AG04449 (cell line): ENCODE results near the gene PCOLCE2.

ENCODE experiments used
- CTCF ChIA-PET: fragments of 350-600 bp; formaldehyde crosslinking; extraction: SDS; loops from one replicate; lab custom pipeline; 2021; ENCODE audit warnings: antibody characterized with exemption; lab: Yijun Ruan, JAX
- POLR2A ChIA-PET: fragments of 400-600, 350-600 bp; formaldehyde crosslinking; extraction: SDS; loops from one replicate; lab custom pipeline; 2020; ENCODE audit warnings: antibody characterized with exemption, inconsistent platforms; lab: Yijun Ruan, JAX
- DNase-seq: peaks from one replicate; pipeline ENCODE4 v3.0.0-alpha.2; 2010; ENCODE audit warnings: low read depth, low spot score
- H3K4me3 ChIP-seq: 2 replicates; pipeline ENCODE4 v1.5.1; 2011; ENCODE audit warnings: low read depth, mild to moderate bottlenecking, control low read depth, low read length
- TF ChIP-seq, protein P1 (sequence below): IDR thresholded peaks from one replicate; pipeline ENCODE4 v1.5.1; 2011; ENCODE audit warnings: mild to moderate bottlenecking, moderate library complexity, low read length, control low read depth, inconsistent platforms; ENCODE audit not compliant: insufficient read depth; ENCODE audit errors: missing control alignments

PCOLCE2 gene

GRCh38 chr3:142784228-142784627 is 104.7 kb downstream of the PCOLCE2 start:
- no peak overlapping the region for H3K4me3 ChIP-seq
- TF ChIP-seq, protein P1, sequence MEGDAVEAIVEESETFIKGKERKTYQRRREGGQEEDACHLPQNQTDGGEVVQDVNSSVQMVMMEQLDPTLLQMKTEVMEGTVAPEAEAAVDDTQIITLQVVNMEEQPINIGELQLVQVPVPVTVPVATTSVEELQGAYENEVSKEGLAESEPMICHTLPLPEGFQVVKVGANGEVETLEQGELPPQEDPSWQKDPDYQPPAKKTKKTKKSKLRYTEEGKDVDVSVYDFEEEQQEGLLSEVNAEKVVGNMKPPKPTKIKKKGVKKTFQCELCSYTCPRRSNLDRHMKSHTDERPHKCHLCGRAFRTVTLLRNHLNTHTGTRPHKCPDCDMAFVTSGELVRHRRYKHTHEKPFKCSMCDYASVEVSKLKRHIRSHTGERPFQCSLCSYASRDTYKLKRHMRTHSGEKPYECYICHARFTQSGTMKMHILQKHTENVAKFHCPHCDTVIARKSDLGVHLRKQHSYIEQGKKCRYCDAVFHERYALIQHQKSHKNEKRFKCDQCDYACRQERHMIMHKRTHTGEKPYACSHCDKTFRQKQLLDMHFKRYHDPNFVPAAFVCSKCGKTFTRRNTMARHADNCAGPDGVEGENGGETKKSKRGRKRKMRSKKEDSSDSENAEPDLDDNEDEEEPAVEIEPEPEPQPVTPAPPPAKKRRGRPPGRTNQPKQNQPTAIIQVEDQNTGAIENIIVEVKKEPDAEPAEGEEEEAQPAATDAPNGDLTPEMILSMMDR, result no peak
- no peak for DNase-seq
- CTCF ChIA-PET, result no interaction called here
- POLR2A ChIA-PET, result no interaction called here

DNA sequence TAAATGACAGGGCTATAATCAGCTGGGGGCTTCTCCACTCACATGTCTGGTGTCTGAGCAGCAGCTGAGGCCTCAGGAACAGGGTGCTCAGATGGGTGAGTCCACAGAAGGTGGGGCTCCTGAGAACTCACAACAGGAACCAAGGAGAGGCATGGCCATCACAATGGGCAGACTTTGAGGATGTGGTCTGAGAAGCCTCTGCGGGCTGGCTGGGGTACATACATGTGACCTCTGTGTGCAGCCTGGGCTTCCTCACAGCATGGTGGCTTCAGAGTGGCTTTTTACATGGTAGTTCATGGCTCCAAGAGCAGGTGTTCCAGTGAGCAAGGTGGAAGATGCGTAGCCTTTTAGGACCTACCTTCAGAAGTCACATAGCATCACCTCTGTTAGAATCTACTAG is 106.3 kb downstream of the PCOLCE2 start:
- ChIA-PET POLR2A (no interaction called here), CTCF (no interaction called here)
- H3K4me3 ChIP-seq, result no peak overlapping the region
- no peak for DNase-seq
- TF ChIP-seq, protein P1, result no peak

GRCh38 chr3:142779591-142779990 is 109.3 kb downstream of the PCOLCE2 start:
- no peak overlapping the region for H3K4me3 ChIP-seq
- TF ChIP-seq, protein P1, result no peak
- no peak for DNase-seq
- ChIA-PET CTCF (no interaction called here), POLR2A (no interaction called here)

GRCh38 chr3:142778541-142778940 is 110.3 kb downstream of the PCOLCE2 start:
- ChIA-PET CTCF (no interaction called here), POLR2A (no interaction called here)
- TF ChIP-seq, protein P1, result no peak
- DNase-seq, result no peak
- H3K4me3 ChIP-seq, result no peak overlapping the region

GRCh38 chr3:142777927-142778326 is 111.0 kb downstream of the PCOLCE2 start:
- CTCF ChIA-PET, result no interaction called here
- POLR2A ChIA-PET, result no interaction called here
- H3K4me3 ChIP-seq, result no peak overlapping the region
- no peak for DNase-seq
- TF ChIP-seq, protein P1, result no peak

- H3K4me3 ChIP-seq, result no peak overlapping the region
- TF ChIP-seq, protein P1, result no peak
- POLR2A ChIA-PET, result no interaction called here
- no peak for DNase-seq
- CTCF ChIA-PET, result no interaction called here
Observed at GRCh38 chr3:142768338-142768737, 120.5 kb downstream of the PCOLCE2 start.
